ENCODE measurements around the gene GH2. TPM values are rescaled to one million over a fixed set of nuclear protein-coding genes. Genes with fewer than 3 reads are reported as not detected.
"Not testable (repeated sequence)": the region's sequence is repeated elsewhere in the genome, so short reads cannot be mapped to it uniquely, and the experiment has no call there.

GH2 gene
- total and polyA plus RNA-seq, 4 donors, result not detected

DNA sequence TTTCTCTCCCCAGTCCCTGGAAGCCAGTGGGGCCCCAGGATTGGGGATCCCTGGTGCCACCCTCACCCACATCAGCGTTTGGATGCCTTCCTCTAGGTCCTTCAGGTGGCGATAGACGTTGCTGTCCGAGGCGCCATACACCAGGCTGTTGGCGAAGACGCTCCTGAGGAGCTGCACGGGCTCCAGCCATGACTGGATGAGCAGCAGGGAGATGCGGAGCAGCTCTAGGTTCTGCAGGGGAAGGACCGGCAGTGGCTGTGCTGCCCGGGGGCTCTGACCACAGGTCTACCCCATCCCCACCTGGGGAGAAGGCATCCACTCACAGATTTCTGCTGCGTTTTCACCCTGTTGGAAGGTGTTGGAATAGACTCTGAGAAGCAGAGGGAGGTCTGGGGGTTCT, 1.0 kb downstream of the GH2 start (continued):
- TF ChIP-seq, protein P1, sequence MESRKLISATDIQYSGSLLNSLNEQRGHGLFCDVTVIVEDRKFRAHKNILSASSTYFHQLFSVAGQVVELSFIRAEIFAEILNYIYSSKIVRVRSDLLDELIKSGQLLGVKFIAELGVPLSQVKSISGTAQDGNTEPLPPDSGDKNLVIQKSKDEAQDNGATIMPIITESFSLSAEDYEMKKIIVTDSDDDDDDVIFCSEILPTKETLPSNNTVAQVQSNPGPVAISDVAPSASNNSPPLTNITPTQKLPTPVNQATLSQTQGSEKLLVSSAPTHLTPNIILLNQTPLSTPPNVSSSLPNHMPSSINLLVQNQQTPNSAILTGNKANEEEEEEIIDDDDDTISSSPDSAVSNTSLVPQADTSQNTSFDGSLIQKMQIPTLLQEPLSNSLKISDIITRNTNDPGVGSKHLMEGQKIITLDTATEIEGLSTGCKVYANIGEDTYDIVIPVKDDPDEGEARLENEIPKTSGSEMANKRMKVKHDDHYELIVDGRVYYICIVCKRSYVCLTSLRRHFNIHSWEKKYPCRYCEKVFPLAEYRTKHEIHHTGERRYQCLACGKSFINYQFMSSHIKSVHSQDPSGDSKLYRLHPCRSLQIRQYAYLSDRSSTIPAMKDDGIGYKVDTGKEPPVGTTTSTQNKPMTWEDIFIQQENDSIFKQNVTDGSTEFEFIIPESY (IDR thresholded peaks at IDR 0.05), result no peak

DNA sequence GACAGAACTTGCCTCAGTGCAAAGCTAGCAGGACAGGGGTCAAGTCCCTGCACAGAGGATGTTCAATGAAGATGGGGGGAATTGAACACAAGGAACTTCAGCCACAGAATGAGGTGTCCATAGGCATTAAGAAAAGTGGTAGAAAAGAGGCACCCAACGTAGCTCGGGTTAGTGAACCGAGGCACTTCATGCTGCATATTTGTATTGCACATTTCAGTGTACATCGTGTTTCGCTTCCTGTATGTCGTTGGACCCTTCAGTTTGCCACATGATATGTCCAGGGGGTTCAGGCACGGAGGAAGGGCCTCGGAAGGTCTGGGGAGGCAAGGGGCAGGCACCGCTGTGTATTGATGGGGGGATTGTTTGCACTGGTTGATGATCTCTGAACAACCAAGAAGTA, 3.3 kb downstream of the GH2 start:
- not testable (repeated sequence) for H3K27ac ChIP-seq (ENCODE audit: low read depth in 1 of 2, low read length in 2 of 2); H3K27me3 ChIP-seq (ENCODE audit: control insufficient read depth in 4 of 4, insufficient read depth in 4 of 4, low read length in 3 of 4); H3K4me3 ChIP-seq (ENCODE audit: low read depth in 1 of 3, low read length in 3 of 3); DNase-seq (ENCODE audit: low spot score); H3K4me1 ChIP-seq (ENCODE audit: control insufficient read depth in 4 of 4, insufficient read depth in 4 of 4, low read length in 3 of 4); H3K9me3 ChIP-seq (ENCODE audit: control insufficient read depth in 4 of 4, low read length in 3 of 4); H3K9ac ChIP-seq (ENCODE audit: low read depth in 1 of 2, low read length in 2 of 2); H3K36me3 ChIP-seq (ENCODE audit: control insufficient read depth in 4 of 4, insufficient read depth in 3 of 4, low read depth in 1 of 4, low read length in 3 of 4)
- 82% methylated on average over 9 of the region's 9 CpGs for WGBS

DNA sequence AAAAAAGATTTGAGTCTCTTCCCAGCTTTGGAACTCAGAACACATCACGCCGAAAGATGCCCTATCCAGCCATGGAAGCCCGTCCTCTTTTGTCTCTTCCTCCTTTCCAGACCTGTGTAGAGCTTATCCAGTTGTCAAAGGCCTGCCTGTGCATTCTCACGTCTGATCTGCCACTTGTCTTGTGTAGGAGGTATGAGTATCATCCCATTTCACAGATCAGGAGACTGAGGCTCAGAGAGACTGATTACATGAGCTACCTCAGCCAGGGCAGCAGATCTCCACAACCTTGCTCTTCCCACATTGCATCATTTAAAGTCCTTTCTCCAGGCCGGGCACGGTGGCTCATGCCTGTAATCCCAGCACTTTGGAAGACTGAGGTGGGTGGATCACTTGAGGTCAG, 7.1 kb downstream of the GH2 start:
- WGBS, result 76% methylated on average over 5 of the region's 6 CpGs
- not testable (repeated sequence) for H3K9ac ChIP-seq (ENCODE audit: low read depth in 1 of 2, low read length in 2 of 2); H3K9me3 ChIP-seq (ENCODE audit: control insufficient read depth in 4 of 4, low read length in 3 of 4)

DNA sequence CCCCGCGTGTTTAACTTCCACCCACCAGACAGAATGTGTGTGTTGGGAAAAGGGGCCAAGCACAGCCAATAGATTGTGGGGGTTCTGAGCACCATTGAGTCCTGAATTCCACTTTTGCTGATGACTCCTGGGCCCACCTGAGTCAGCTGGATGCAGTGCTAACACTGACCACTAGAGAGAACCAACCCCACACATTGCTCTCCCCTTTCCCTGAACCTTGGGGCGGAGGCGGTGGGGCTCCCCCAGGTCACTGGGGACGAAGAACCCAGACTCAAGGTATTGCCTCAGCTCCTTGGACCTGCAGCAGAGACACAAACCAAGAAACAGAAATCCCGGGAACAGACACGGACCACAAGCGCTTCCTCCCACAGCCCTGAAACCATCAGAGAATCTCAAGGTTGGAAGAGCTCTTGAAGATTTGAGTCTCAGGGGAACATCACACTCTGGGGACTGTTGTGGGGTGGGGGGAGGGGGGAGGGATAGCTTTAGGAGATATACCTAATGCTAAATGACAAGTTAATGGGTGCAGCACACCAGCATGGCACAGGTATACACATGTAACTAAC, 7.6 kb downstream of the GH2 start:
- H3K4me1 ChIP-seq (ENCODE audit: control insufficient read depth in 4 of 4, insufficient read depth in 4 of 4, low read length in 3 of 4); H3K27me3 ChIP-seq (ENCODE audit: control insufficient read depth in 4 of 4, insufficient read depth in 4 of 4, low read length in 3 of 4); H3K27ac ChIP-seq (ENCODE audit: low read depth in 1 of 2, low read length in 2 of 2); H3K36me3 ChIP-seq (ENCODE audit: control insufficient read depth in 4 of 4, insufficient read depth in 3 of 4, low read depth in 1 of 4, low read length in 3 of 4); H3K9me3 ChIP-seq (ENCODE audit: control insufficient read depth in 4 of 4, low read length in 3 of 4); H3K4me3 ChIP-seq (ENCODE audit: low read depth in 1 of 3, low read length in 3 of 3); H3K9ac ChIP-seq (ENCODE audit: low read depth in 1 of 2, low read length in 2 of 2); DNase-seq (ENCODE audit: low spot score): not testable (repeated sequence)
- 86% methylated on average over 6 of the region's 8 CpGs for WGBS

More for the DNA sequence above, 7.1 kb downstream of the GH2 start:
- not testable (repeated sequence) for DNase-seq (ENCODE audit: low spot score); H3K27ac ChIP-seq (ENCODE audit: low read depth in 1 of 2, low read length in 2 of 2); H3K4me3 ChIP-seq (ENCODE audit: low read depth in 1 of 3, low read length in 3 of 3); H3K4me1 ChIP-seq (ENCODE audit: control insufficient read depth in 4 of 4, insufficient read depth in 4 of 4, low read length in 3 of 4); H3K36me3 ChIP-seq (ENCODE audit: control insufficient read depth in 4 of 4, insufficient read depth in 3 of 4, low read depth in 1 of 4, low read length in 3 of 4); H3K27me3 ChIP-seq (ENCODE audit: control insufficient read depth in 4 of 4, insufficient read depth in 4 of 4, low read length in 3 of 4)

DNA sequence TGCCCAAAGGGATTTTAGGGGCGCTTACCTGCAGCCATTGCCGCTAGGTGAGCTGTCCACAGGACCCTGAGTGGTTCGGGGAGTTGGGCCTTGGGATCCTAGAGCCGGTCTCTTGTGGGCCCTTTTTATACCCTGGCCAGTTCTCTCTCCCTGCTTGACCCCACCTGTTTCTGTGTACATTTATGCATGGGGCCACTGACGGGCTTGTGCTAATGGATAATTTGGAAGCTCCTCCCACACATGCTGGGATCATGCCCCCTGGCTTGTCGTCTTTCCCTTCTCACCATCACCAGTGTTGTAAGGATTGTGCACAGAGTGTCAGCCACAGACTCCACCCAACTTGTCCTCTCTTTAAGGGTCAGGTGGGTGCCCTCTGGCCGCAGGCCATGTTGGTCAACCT, 8.2 kb downstream of the GH2 start, which contains the start of gene CSH2:
CSH2 (minus strand) TSS at position 101 of the 400 bp plus-strand sequence; CDS start at position 38, 63 bp downstream.
- not testable (repeated sequence) for DNase-seq (ENCODE audit: low spot score); H3K27ac ChIP-seq (ENCODE audit: low read depth in 1 of 2, low read length in 2 of 2); H3K36me3 ChIP-seq (ENCODE audit: control insufficient read depth in 4 of 4, insufficient read depth in 3 of 4, low read depth in 1 of 4, low read length in 3 of 4); H3K9ac ChIP-seq (ENCODE audit: low read depth in 1 of 2, low read length in 2 of 2); H3K4me1 ChIP-seq (ENCODE audit: control insufficient read depth in 4 of 4, insufficient read depth in 4 of 4, low read length in 3 of 4); H3K4me3 ChIP-seq (ENCODE audit: low read depth in 1 of 3, low read length in 3 of 3); H3K9me3 ChIP-seq (ENCODE audit: control insufficient read depth in 4 of 4, low read length in 3 of 4); H3K27me3 ChIP-seq (ENCODE audit: control insufficient read depth in 4 of 4, insufficient read depth in 4 of 4, low read length in 3 of 4)
- 71% methylated on average over 6 of the region's 7 CpGs for whole genome bisulfite sequencing

DNA sequence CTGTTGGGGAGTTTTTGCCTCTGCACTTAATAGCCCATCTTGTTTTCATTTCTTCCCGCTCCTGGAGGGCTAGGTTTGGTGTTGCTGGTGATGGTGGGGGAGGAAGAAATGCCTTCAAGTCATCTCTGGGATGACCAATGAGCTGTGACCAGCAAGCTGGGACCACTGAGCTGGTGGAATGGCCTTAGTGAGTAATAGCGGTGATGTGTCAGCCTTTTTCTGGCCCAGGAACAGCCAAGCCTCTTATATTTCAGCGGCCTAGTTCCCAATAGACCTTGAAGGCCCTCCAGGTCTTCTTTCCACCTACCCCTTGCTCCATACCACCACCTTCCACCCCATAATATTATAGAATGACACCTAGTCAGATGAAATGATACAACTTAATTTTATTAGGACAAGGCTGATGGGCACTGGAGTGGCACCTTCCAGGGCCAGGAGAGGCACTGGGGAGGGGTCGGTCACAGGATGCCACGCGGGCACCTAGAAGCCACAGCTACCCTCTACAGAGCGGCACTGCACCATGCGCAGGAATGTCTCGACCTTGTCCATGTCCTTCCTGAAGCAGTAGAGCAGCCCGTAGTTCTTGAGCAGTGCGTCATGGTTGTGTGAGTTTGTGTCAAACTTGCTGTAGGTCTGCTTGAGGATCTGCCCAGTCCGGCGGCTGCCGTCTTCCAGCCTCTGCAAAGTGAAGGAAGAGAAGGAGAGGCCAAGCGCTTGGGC, 9.9 kb downstream of the GH2 start:
- H3K36me3 ChIP-seq (ENCODE audit: control insufficient read depth in 4 of 4, insufficient read depth in 3 of 4, low read depth in 1 of 4, low read length in 3 of 4); H3K4me1 ChIP-seq (ENCODE audit: control insufficient read depth in 4 of 4, insufficient read depth in 4 of 4, low read length in 3 of 4); H3K27me3 ChIP-seq (ENCODE audit: control insufficient read depth in 4 of 4, insufficient read depth in 4 of 4, low read length in 3 of 4); H3K9ac ChIP-seq (ENCODE audit: low read depth in 1 of 2, low read length in 2 of 2); H3K9me3 ChIP-seq (ENCODE audit: control insufficient read depth in 4 of 4, low read length in 3 of 4); H3K4me3 ChIP-seq (ENCODE audit: low read depth in 1 of 3, low read length in 3 of 3); DNase-seq (ENCODE audit: low spot score); H3K27ac ChIP-seq (ENCODE audit: low read depth in 1 of 2, low read length in 2 of 2): not testable (repeated sequence)
- WGBS, result 94% methylated on average over 12 of the region's 15 CpGs

DNA sequence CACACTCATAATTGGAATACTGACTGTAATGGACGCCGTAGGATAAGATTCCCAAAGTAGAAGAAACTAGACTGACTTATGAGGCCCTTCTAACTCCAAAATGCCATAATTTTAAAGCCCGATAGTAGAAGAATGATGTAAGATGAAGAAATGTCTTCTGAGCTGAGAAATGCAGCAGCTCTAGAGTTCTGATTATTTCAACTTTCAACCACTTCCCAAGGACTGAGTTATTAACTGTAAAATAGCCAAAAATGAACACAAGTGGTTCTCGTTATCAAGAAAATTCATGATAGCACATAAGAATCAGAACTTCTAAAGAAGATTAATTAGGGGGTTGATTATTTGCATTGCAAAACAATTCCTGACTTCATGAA, 11.5 kb downstream of the GH2 start:
- H3K9ac ChIP-seq (ENCODE audit: low read depth in 1 of 2, low read length in 2 of 2); H3K4me1 ChIP-seq (ENCODE audit: control insufficient read depth in 4 of 4, insufficient read depth in 4 of 4, low read length in 3 of 4); H3K36me3 ChIP-seq (ENCODE audit: control insufficient read depth in 4 of 4, insufficient read depth in 3 of 4, low read depth in 1 of 4, low read length in 3 of 4); H3K4me3 ChIP-seq (ENCODE audit: low read depth in 1 of 3, low read length in 3 of 3); H3K27ac ChIP-seq (ENCODE audit: low read depth in 1 of 2, low read length in 2 of 2); H3K27me3 ChIP-seq (ENCODE audit: control insufficient read depth in 4 of 4, insufficient read depth in 4 of 4, low read length in 3 of 4); H3K9me3 ChIP-seq (ENCODE audit: control insufficient read depth in 4 of 4, low read length in 3 of 4); DNase-seq (ENCODE audit: low spot score): not testable (repeated sequence)
- 89% methylated on average over 4 of the region's 4 CpGs for WGBS

DNA sequence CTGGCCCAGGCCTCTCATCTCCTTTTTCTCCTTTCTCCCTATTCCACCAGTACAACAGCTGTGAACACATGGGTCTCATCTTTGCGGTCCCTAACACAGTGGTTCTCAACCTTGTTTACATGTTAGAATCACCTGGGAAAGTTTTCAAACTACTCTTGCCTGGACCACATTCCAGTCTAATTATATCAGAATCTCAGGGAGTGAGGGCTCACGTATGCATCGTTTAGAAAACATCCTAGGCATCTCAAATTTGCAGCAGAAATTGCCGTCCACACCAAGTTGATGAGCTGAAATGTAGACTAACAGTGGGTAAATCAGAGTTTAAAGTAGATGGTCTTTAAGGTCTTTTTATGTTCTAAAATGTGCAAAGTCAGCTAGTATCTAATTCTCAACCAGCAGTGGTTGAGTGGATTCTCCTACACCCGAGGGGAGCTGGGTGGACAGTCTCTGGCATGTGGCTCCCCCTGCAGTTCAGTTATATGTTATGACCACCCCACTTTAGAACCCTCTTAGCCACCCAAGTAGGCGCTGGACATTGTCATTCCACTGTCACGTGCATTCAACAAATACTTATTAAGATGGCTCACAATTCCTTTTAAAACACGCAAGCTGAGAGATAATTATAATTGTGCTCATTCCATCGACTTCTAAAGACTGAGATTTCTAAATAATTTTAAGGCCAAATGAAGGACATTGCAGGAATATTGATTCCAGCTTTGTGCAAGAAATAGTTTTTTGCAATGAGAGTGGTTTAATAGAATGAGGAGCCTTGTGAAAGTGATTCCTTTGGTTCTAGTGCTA, 12.1 kb downstream of the GH2 start:
- not testable (repeated sequence) for H3K27ac ChIP-seq (ENCODE audit: low read depth in 1 of 2, low read length in 2 of 2); H3K36me3 ChIP-seq (ENCODE audit: control insufficient read depth in 4 of 4, insufficient read depth in 3 of 4, low read depth in 1 of 4, low read length in 3 of 4); H3K9ac ChIP-seq (ENCODE audit: low read depth in 1 of 2, low read length in 2 of 2); DNase-seq (ENCODE audit: low spot score); H3K9me3 ChIP-seq (ENCODE audit: control insufficient read depth in 4 of 4, low read length in 3 of 4); H3K27me3 ChIP-seq (ENCODE audit: control insufficient read depth in 4 of 4, insufficient read depth in 4 of 4, low read length in 3 of 4); H3K4me3 ChIP-seq (ENCODE audit: low read depth in 1 of 3, low read length in 3 of 3); H3K4me1 ChIP-seq (ENCODE audit: control insufficient read depth in 4 of 4, insufficient read depth in 4 of 4, low read length in 3 of 4)
- WGBS, result 68% methylated on average over 9 of the region's 9 CpGs

All from liver (tissue), 9 donors.